DND-41 (cell line): ENCODE data around the gene EOGT.

Experiments used
- ATAC-seq: fragments of 200-7000 bp; cut with Tn5 transposase; 3 replicates; pipeline ENCODE4 v1.9.1; 2021; ENCODE audit warnings: low read depth; ENCODE audit not compliant: insufficient read depth
- DNase-seq: peaks from one replicate; pipeline ENCODE4 v3.0.0-alpha.2; 2020
- H2AFZ ChIP-seq: 2 replicates; pipeline ENCODE4 v1.6.0; 2012; ENCODE audit warnings: low read depth, low read length
- H3K27ac ChIP-seq: 2 replicates; pipeline ENCODE4 v1.5.1; 2012; ENCODE audit warnings: low read length, inconsistent platforms
- H3K27me3 ChIP-seq: fragments of 200-600 bp; sonication (generic); 2 replicates; pipeline ENCODE4 v1.6.0; 2012; ENCODE audit warnings: low read length, mild to moderate bottlenecking, inconsistent platforms; ENCODE audit not compliant: insufficient read depth, poor library complexity
- H3K36me3 ChIP-seq: 2 replicates; pipeline ENCODE4 v1.5.1; 2012; ENCODE audit warnings: low read length, inconsistent platforms; ENCODE audit not compliant: insufficient read depth
- H3K4me1 ChIP-seq: 2 replicates; pipeline ENCODE4 v1.5.1; 2012; ENCODE audit warnings: mild to moderate bottlenecking, low read length; ENCODE audit not compliant: insufficient read depth
- H3K4me2 ChIP-seq: 2 replicates; pipeline ENCODE4 v1.6.0; 2012; ENCODE audit warnings: mild to moderate bottlenecking, moderate library complexity, low read length, inconsistent platforms; ENCODE audit not compliant: insufficient read depth
- H3K4me3 ChIP-seq, 2 experiments: fragments of 200-600 bp in 1 of 2; shearing (Covaris generic) in 1 of 2; 2 replicates each; pipeline ENCODE4 v1.5.1; 2012 to 2016; ENCODE audit warnings: inconsistent platforms in 2 of 2, low read length in 2 of 2, mild to moderate bottlenecking in 2 of 2, low read depth in 1 of 2, moderate library complexity in 1 of 2
- H3K79me2 ChIP-seq: 2 replicates; pipeline ENCODE4 v1.6.0; 2012; ENCODE audit warnings: low read length, inconsistent platforms; ENCODE audit not compliant: insufficient read depth
- H3K9ac ChIP-seq: 2 replicates; pipeline ENCODE4 v1.6.0; 2012; ENCODE audit warnings: low read depth, mild to moderate bottlenecking, inconsistent platforms, low read length, moderate library complexity
- H3K9me3 ChIP-seq: 2 replicates; pipeline ENCODE4 v1.5.1; 2012; ENCODE audit warnings: low read length, moderate library complexity, mild to moderate bottlenecking, inconsistent platforms; ENCODE audit not compliant: insufficient read depth, severe bottlenecking
- H4K20me1 ChIP-seq: 2 replicates; pipeline ENCODE4 v1.6.0; 2012; ENCODE audit warnings: low read length; ENCODE audit not compliant: insufficient read depth
- CTCF ChIP-seq: IDR thresholded peaks from 2 replicates; pipeline ENCODE4 v1.5.1; 2012; ENCODE audit warnings: borderline replicate concordance, low read length, moderate library complexity, mild to moderate bottlenecking; ENCODE audit not compliant: poor library complexity, severe bottlenecking; ENCODE audit errors: extremely low read depth
- EZH2 ChIP-seq: IDR thresholded peaks from 3 replicates; pipeline ENCODE4 v1.6.1; 2012; ENCODE audit warnings: borderline replicate concordance, low read depth, mild to moderate bottlenecking, moderate library complexity, low read length, inconsistent platforms; ENCODE audit not compliant: severe bottlenecking

Gene EOGT

GRCh38 chr3:68984011-68984530 lies 29.4 kb downstream of the EOGT start:
- no peak overlapping the region for H3K9ac ChIP-seq
- H3K4me1 ChIP-seq = no peaks in the 10 kb centered on the region
- H4K20me1 ChIP-seq = no peaks in the 10 kb centered on the region
- H3K27me3 ChIP-seq = no peaks in the 10 kb centered on the region
- no peak overlapping the region for H3K27ac ChIP-seq
- DNase-seq (no peak), ATAC-seq (no peak)
- no peak for TF ChIP-seq CTCF
- no peak for TF ChIP-seq EZH2
- 0 out of 2 replicates have a peak, but pooled peaks cover 4% of the 10 kb centered on the region for H3K36me3 ChIP-seq
- no peak overlapping the region for H3K4me3 ChIP-seq
- H3K9me3 ChIP-seq = no peaks in the 10 kb centered on the region
- H2AFZ ChIP-seq = no peak overlapping the region
- no peaks in the 10 kb centered on the region for H3K79me2 ChIP-seq
- no peak overlapping the region for H3K4me2 ChIP-seq

- no peak overlapping the region for H3K9ac ChIP-seq
- no peak overlapping the region for H2AFZ ChIP-seq
- DNase-seq (no peak), ATAC-seq (no peak)
- H3K4me2 ChIP-seq = no peak overlapping the region
- TF ChIP-seq CTCF = no peak
- no peak for TF ChIP-seq EZH2
- H3K4me3 ChIP-seq = no peak overlapping the region
- no peaks in the 10 kb centered on the region for H3K79me2 ChIP-seq
- H3K36me3 ChIP-seq = no peaks in the 10 kb centered on the region
- no peaks in the 10 kb centered on the region for H3K4me1 ChIP-seq
- no peaks in the 10 kb centered on the region for H3K9me3 ChIP-seq
- no peaks in the 10 kb centered on the region for H3K27me3 ChIP-seq
- no peak overlapping the region for H3K27ac ChIP-seq
- H4K20me1 ChIP-seq = no peaks in the 10 kb centered on the region
Observed at GRCh38 chr3:68977486-68978167, 35.9 kb downstream of the EOGT start.

GRCh38 chr3:68974711-68975110 lies 38.8 kb downstream of the EOGT start:
- Histone ChIP-seq H3K4me3 (no peak overlapping the region), H3K36me3 (no peaks in the 10 kb centered on the region), H3K27me3 (peaks cover 6% of the 10 kb centered on the region), H3K4me1 (no peaks in the 10 kb centered on the region), H4K20me1 (peaks cover 3% of the 10 kb centered on the region; the same call in 1 of the 2 replicates), H3K4me2 (no peak overlapping the region), H2AFZ (no peak overlapping the region), H3K27ac (no peak overlapping the region), H3K9ac (no peak overlapping the region), H3K79me2 (no peaks in the 10 kb centered on the region), H3K9me3 (no peaks in the 10 kb centered on the region)
- DNase-seq (no peak), ATAC-seq (no peak)
- TF ChIP-seq CTCF = no peak
- TF ChIP-seq EZH2 = no peak

GRCh38 chr3:68973639-68974038 lies 39.8 kb downstream of the EOGT start:
- ATAC-seq = no peak
- Histone ChIP-seq H3K27ac (no peak overlapping the region), H3K4me3 (no peak overlapping the region), H3K9me3 (no peaks in the 10 kb centered on the region), H3K4me1 (no peaks in the 10 kb centered on the region), H4K20me1 (peaks cover 3% of the 10 kb centered on the region; the same call in 1 of the 2 replicates), H3K79me2 (no peaks in the 10 kb centered on the region), H3K36me3 (no peaks in the 10 kb centered on the region), H2AFZ (no peak overlapping the region), H3K9ac (no peak overlapping the region), H3K4me2 (no peak overlapping the region), H3K27me3 (peaks cover 13% of the 10 kb centered on the region)
- no peak for TF ChIP-seq EZH2
- no peak for TF ChIP-seq CTCF
- no peak for DNase-seq
